GM19467 (cell line): ENCODE results near the gene OTULIN.

Experiments used
- ATAC-seq: cut with Tn5 transposase; IDR thresholded peaks from one replicate; pipeline ENCODE4 v1.9.1; 2021; ENCODE audit warnings: mild to moderate bottlenecking, moderate library complexity; ENCODE audit not compliant: unreplicated experiment

OTULIN gene

GRCh38 chr5:14716755-14717752, 52.5 kb downstream of the OTULIN start:
- ATAC-seq, result no peak

- ATAC-seq, result no peak
Measured at GRCh38 chr5:14718778-14719177, 54.3 kb downstream of the OTULIN start.

- ATAC-seq, result no peak
Measured at GRCh38 chr5:14720236-14720923, 55.9 kb downstream of the OTULIN start.

- no peak for ATAC-seq
Measured at GRCh38 chr5:14721990-14722656, 57.6 kb downstream of the OTULIN start.

GRCh38 chr5:14722923-14723322, 58.4 kb downstream of the OTULIN start:
- ATAC-seq, result no peak

GRCh38 chr5:14723701-14724132, 59.2 kb downstream of the OTULIN start:
- ATAC-seq, result no peak

- ATAC-seq, result no peak
Measured at GRCh38 chr5:14724633-14725032, 60.1 kb downstream of the OTULIN start.

GRCh38 chr5:14726066-14726838, 61.7 kb downstream of the OTULIN start:
- ATAC-seq, result no peak

GRCh38 chr5:14727428-14727865, 62.9 kb downstream of the OTULIN start:
- ATAC-seq, result peak; percentile 50

GRCh38 chr5:14727928-14728458, 63.5 kb downstream of the OTULIN start:
- ATAC-seq, result no peak

- ATAC-seq, result no peak
Measured at GRCh38 chr5:14728459-14728938, 64.0 kb downstream of the OTULIN start.

GRCh38 chr5:14729448-14730385, 65.2 kb downstream of the OTULIN start:
- ATAC-seq, result no peak

- no peak for ATAC-seq
Measured at GRCh38 chr5:14730466-14730865, 65.9 kb downstream of the OTULIN start.

GRCh38 chr5:14730881-14731280, 66.4 kb downstream of the OTULIN start:
- no peak for ATAC-seq

- no peak for ATAC-seq
Measured at GRCh38 chr5:14732991-14733390, 68.5 kb downstream of the OTULIN start.

GRCh38 chr5:14733661-14734060, 69.1 kb downstream of the OTULIN start:
- no peak for ATAC-seq

GRCh38 chr5:14734396-14734795, 69.9 kb downstream of the OTULIN start:
- ATAC-seq, result no peak

GRCh38 chr5:14735944-14736343, 71.4 kb downstream of the OTULIN start:
- no peak for ATAC-seq

- no peak for ATAC-seq
Measured at GRCh38 chr5:14737291-14737690, 72.8 kb downstream of the OTULIN start.
